Upper lobe of left lung (tissue), 4 donors: ENCODE measurements around the gene PDGFC.

ENCODE experiments used
- POLR2A ChIP-seq, 4 donors: fragments of 450-650 bp; IDR thresholded peaks; one replicate each; pipeline ENCODE4 v1.5.1; 2016 to 2017; ENCODE audit warnings: antibody characterized with exemption in 4 of 4, mild to moderate bottlenecking in 2 of 4
- TF ChIP-seq, protein P1 (sequence below), 6 experiments: fragments of 450-650 bp in 4 of 6; fragments of 200-600 bp in 2 of 6; sonication (generic) in 2 of 6; IDR thresholded peaks; one replicate each; pipeline ENCODE4 v1.5.1; 2016 to 2019; ENCODE audit warnings: antibody characterized with exemption in 6 of 6

DNA sequence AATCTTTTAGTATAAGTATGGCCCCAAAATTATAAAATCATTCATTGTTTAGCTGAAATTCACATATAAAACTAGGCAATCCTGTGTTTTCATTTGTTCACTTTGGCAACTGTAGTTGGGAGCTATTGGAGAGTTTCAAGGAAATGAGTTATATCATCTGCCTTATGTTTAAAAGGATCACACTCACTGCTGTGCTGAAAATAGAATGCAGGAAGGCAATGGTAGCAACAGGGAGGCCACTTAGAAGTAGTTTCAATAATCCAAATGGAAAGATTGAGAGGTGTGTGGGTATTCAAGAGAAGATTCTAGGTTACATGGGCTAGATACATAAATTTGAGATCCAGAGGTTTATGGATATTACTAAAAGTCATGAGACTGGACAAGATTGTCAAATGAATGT is 184.9 kb downstream of the PDGFC start:
- TF ChIP-seq POLR2A (IDR thresholded peaks at IDR 0.05), result no peak
- TF ChIP-seq, protein P1, sequence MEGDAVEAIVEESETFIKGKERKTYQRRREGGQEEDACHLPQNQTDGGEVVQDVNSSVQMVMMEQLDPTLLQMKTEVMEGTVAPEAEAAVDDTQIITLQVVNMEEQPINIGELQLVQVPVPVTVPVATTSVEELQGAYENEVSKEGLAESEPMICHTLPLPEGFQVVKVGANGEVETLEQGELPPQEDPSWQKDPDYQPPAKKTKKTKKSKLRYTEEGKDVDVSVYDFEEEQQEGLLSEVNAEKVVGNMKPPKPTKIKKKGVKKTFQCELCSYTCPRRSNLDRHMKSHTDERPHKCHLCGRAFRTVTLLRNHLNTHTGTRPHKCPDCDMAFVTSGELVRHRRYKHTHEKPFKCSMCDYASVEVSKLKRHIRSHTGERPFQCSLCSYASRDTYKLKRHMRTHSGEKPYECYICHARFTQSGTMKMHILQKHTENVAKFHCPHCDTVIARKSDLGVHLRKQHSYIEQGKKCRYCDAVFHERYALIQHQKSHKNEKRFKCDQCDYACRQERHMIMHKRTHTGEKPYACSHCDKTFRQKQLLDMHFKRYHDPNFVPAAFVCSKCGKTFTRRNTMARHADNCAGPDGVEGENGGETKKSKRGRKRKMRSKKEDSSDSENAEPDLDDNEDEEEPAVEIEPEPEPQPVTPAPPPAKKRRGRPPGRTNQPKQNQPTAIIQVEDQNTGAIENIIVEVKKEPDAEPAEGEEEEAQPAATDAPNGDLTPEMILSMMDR (IDR thresholded peaks at IDR 0.05), result no peak
